ENCODE measurements around the gene PLXNA4.

DNA sequence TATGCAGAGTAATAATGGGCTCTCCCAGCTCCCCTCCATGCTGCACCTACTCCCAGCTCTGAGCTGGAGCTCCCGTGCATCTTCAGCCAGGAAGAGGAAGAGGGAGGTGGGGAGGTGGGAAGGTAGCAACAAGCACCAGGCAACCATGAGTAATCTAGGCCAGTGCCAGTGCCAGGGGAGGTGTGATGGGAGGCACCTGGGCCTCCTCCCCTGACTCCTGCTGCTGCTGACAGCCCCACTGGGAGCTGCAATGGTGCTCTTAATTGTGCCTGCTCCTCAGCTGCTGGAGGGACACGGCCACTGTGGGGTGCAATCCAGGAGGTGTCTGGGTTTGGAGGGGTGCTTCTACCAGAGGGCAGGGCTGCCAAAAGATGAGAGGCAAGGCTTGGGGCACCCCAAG is 243.0 kb downstream of the PLXNA4 start:
- TF ChIP-seq, protein P1, sequence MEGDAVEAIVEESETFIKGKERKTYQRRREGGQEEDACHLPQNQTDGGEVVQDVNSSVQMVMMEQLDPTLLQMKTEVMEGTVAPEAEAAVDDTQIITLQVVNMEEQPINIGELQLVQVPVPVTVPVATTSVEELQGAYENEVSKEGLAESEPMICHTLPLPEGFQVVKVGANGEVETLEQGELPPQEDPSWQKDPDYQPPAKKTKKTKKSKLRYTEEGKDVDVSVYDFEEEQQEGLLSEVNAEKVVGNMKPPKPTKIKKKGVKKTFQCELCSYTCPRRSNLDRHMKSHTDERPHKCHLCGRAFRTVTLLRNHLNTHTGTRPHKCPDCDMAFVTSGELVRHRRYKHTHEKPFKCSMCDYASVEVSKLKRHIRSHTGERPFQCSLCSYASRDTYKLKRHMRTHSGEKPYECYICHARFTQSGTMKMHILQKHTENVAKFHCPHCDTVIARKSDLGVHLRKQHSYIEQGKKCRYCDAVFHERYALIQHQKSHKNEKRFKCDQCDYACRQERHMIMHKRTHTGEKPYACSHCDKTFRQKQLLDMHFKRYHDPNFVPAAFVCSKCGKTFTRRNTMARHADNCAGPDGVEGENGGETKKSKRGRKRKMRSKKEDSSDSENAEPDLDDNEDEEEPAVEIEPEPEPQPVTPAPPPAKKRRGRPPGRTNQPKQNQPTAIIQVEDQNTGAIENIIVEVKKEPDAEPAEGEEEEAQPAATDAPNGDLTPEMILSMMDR (IDR thresholded peaks at IDR 0.05), result no peak
- TF ChIP-seq POLR2A (IDR thresholded peaks at IDR 0.05), result no peak

Data from lower leg skin (tissue), 3 donors.